ENCODE results near the gene CENPF. TPM values are rescaled to one million over a fixed set of nuclear protein-coding genes. Genes with fewer than 3 reads are reported as not detected.
A peak's percentile ranks its signal among the peaks of the same experiment; 100 is the strongest.

Gene CENPF
- total RNA-seq, 1 experiment from 2014 or later, result 113 TPM

DNA sequence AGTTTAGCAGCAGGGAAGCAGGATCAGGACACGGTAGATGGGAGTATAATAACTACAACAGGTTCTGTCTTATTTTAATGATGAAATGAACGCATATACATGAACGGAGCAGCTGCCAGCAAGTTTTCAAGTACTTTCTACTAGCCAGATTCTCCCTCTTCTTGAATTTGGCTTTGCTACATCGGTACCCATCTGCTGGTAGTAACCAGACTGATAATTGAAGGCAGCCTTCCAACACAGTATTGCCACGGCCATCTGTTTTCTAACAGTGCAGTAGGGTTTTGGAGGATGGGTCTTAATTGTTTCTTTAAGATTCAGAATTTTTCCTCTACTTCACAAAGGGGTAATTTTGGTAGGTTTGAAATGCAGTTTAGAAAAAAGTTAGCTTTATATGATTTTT is 33.4 kb downstream of the CENPF start:
- Histone ChIP-seq H4K20me1 (ENCODE audit: control insufficient read depth, insufficient read depth, insufficient read length) (no peaks in the 10 kb centered on the region), H4K5ac (ENCODE audit: insufficient read length, low read depth, low read length) (no peak overlapping the region), H3K14ac (ENCODE audit: insufficient read depth, low read length) (no peak overlapping the region), H2BK5ac (ENCODE audit: insufficient read length, low read length) (no peak overlapping the region), H3K9ac (ENCODE audit: extremely low read depth, insufficient read length, low read length) (no peak overlapping the region), H3K27ac (ENCODE audit: insufficient read length, low read depth, low read length) (no peak overlapping the region), H4K8ac (replicated peaks; ENCODE audit: insufficient read length, low read depth, low read length) (no peak overlapping the region), H3K4me2 (ENCODE audit: insufficient read depth, insufficient read length, low read length) (no peak overlapping the region), H3K9me3 (ENCODE audit: control insufficient read depth, low read depth, low read length) (no peaks in the 10 kb centered on the region), H2BK15ac (ENCODE audit: low read depth, low read length) (no peak overlapping the region), H2AK5ac (ENCODE audit: insufficient read length, low read length) (no peak overlapping the region), H3K79me2 (ENCODE audit: insufficient read depth, low read length) (no peaks in the 10 kb centered on the region), H3K27me3 (ENCODE audit: insufficient read depth, low read length) (no peaks in the 10 kb centered on the region), H3T11ph (ENCODE audit: low read length) (no peak overlapping the region), H2AFZ (ENCODE audit: low read length) (no peak overlapping the region), H3K18ac (ENCODE audit: insufficient read length, low read depth, low read length) (no peak overlapping the region), H3K4me1 (ENCODE audit: insufficient read depth, low read length) (no peaks in the 10 kb centered on the region), H4K91ac (ENCODE audit: insufficient read length, low read depth, low read length) (no peak overlapping the region), H3K56ac (ENCODE audit: insufficient read length, low read depth, low read length) (no peak overlapping the region), H2BK120ac (ENCODE audit: low read depth, low read length, poor library complexity, severe bottlenecking) (no peak overlapping the region), H2BK20ac (ENCODE audit: low read depth, low read length, poor library complexity, severe bottlenecking) (no peak overlapping the region), H2BK12ac (ENCODE audit: insufficient read length, low read depth, low read length) (no peak overlapping the region), H3K4ac (ENCODE audit: low read depth, low read length) (no peak overlapping the region), H3K23me2 (ENCODE audit: insufficient read length, low read depth, low read length, poor library complexity, severe bottlenecking) (no peaks in the 10 kb centered on the region), H3K23ac (ENCODE audit: insufficient read length, low read depth, low read length) (no peak overlapping the region), H3K79me1 (ENCODE audit: insufficient read depth, low read depth, low read length, poor library complexity, severe bottlenecking) (no peaks in the 10 kb centered on the region)
- Mint-ChIP-seq H3K9me3 (no peaks in the 10 kb centered on the region), H3K27ac (peak overlapping the region in 1 of 3 experiments; percentile 18; a peak in 1 of 7 replicates), H3K4me1 (0 out of 4 replicates have a peak, but pooled peaks cover 0 to 3% of the 10 kb centered on the region in 2 experiments), H3K27me3 (ENCODE audit: low read depth) (no peaks in the 10 kb centered on the region), H3K36me3 (ENCODE audit: insufficient read depth in 1 of 3, low read depth in 3 of 3) (peaks cover 38 to 42% (median 42%) of the 10 kb centered on the region in 3 experiments), H3K4me3 (no peak overlapping the region)
- DNase-seq, result no peak
- TF ChIP-seq, protein P1, sequence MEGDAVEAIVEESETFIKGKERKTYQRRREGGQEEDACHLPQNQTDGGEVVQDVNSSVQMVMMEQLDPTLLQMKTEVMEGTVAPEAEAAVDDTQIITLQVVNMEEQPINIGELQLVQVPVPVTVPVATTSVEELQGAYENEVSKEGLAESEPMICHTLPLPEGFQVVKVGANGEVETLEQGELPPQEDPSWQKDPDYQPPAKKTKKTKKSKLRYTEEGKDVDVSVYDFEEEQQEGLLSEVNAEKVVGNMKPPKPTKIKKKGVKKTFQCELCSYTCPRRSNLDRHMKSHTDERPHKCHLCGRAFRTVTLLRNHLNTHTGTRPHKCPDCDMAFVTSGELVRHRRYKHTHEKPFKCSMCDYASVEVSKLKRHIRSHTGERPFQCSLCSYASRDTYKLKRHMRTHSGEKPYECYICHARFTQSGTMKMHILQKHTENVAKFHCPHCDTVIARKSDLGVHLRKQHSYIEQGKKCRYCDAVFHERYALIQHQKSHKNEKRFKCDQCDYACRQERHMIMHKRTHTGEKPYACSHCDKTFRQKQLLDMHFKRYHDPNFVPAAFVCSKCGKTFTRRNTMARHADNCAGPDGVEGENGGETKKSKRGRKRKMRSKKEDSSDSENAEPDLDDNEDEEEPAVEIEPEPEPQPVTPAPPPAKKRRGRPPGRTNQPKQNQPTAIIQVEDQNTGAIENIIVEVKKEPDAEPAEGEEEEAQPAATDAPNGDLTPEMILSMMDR (conservative IDR thresholded peaks at IDR 0.05), result no peak
- WGBS (ENCODE audit: extremely low coverage, insufficient read length, low lambda C conversion rate), result no CpG with 5 or more reads among the region's 5 CpGs

Measured in H9 (cell line).